ENCODE data around the gene PGAP3. TPM values are rescaled to one million over a fixed set of nuclear protein-coding genes. Genes with fewer than 3 reads are reported as not detected.

Gene PGAP3
- total RNA-seq, 1 experiment from 2014 or later: 5.9 TPM

DNA sequence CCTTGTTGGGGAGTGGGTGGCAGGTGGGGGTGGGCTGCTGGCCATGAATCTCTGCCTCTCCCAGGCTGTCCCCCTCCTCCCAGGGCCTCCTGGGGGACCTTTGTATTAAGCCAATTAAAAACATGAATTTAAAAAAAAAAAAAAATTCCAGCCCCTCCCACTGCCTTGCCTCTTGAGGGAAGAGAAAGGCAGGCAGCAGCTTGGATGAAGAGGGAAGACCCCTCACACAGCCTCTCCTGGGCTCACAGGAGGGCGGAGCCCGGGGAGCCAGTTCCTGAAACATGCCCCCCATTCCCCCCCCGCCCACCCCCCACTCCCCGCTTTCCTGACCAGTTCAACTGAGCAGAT is 24.5 kb downstream of the PGAP3 start:
- intact Hi-C loops (cut with micrococcal nuclease): no loop called here
- H3K4me2 ChIP-seq (ENCODE audit: low read length): no peak overlapping the region
- H3K9me3 ChIP-seq (ENCODE audit: low read length): no peaks in the 10 kb centered on the region
- no peaks in the 10 kb centered on the region for H4K20me1 ChIP-seq (ENCODE audit: low read length)
- DNase-seq (no peak), ATAC-seq (no peak)
- no peaks in the 10 kb centered on the region for H3K9me2 ChIP-seq (replicated peaks; ENCODE audit: low read length)
- no peaks in the 10 kb centered on the region for H3K79me2 ChIP-seq (ENCODE audit: low read length)
- H2AFZ ChIP-seq (ENCODE audit: low read length): no peak overlapping the region
- TF ChIP-seq EZH2phosphoT487 (IDR thresholded peaks at IDR 0.05; ENCODE audit: borderline replicate concordance, low read length) (no peak), EZH2 (IDR thresholded peaks at IDR 0.05; ENCODE audit: low read length, unreplicated experiment) (no peak)
- TF ChIP-seq, protein P1, sequence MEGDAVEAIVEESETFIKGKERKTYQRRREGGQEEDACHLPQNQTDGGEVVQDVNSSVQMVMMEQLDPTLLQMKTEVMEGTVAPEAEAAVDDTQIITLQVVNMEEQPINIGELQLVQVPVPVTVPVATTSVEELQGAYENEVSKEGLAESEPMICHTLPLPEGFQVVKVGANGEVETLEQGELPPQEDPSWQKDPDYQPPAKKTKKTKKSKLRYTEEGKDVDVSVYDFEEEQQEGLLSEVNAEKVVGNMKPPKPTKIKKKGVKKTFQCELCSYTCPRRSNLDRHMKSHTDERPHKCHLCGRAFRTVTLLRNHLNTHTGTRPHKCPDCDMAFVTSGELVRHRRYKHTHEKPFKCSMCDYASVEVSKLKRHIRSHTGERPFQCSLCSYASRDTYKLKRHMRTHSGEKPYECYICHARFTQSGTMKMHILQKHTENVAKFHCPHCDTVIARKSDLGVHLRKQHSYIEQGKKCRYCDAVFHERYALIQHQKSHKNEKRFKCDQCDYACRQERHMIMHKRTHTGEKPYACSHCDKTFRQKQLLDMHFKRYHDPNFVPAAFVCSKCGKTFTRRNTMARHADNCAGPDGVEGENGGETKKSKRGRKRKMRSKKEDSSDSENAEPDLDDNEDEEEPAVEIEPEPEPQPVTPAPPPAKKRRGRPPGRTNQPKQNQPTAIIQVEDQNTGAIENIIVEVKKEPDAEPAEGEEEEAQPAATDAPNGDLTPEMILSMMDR (conservative IDR thresholded peaks at IDR 0.05; ENCODE audit: low read depth, low read length): no peak
- ChIA-PET POLR2A (ENCODE audit: unreplicated experiment) (no interaction called here), CTCF (no interaction called here)
- no peaks in the 10 kb centered on the region for H3K36me3 ChIP-seq (ENCODE audit: low read depth, low read length)
- no peak overlapping the region for H3K27ac ChIP-seq (ENCODE audit: low read length)
- no peak overlapping the region for H3K4me3 ChIP-seq (ENCODE audit: low read length)
- no peak overlapping the region for H3K9ac ChIP-seq (ENCODE audit: low read length)
- no peaks in the 10 kb centered on the region for H3F3A ChIP-seq (ENCODE audit: low read length, unreplicated experiment)
- H3K27me3 ChIP-seq (ENCODE audit: low read length): no peaks in the 10 kb centered on the region
- H3K4me1 ChIP-seq (ENCODE audit: insufficient read depth, low read length): no peaks in the 10 kb centered on the region
- no TSS peak for BruUV-seq (replicated peaks)

DNA sequence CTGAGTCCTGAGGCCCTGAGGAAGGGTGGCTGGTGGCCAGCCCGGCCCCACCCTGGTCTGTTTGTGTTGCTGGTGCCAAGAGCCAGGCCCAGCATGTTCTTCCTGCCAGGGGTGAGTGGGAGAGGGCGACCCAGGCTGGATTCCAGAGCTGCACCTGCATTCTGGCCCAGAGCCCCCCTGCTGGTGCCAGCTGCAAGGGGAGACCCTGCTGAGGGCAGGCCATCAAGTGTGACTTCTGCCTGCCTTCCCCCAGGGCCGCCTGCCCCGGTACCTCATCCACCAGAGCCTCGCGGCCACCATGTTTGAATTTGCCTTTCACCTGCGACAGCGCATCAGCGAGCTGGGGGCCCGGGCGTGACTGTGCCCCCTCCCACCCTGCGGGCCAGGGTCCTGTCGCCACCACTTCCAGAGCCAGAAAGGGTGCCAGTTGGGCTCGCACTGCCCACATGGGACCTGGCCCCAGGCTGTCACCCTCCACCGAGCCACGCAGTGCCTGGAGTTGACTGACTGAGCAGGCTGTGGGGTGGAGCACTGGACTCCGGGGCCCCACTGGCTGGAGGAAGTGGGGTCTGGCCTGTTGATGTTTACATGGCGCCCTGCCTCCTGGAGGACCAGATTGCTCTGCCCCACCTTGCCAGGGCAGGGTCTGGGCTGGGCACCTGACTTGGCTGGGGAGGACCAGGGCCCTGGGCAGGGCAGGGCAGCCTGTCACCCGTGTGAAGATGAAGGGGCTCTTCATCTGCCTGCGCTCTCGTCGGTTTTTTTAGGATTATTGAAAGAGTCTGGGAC is 25.1 kb downstream of the PGAP3 start:
- H3K9ac ChIP-seq (ENCODE audit: low read length): no peak overlapping the region
- H2AFZ ChIP-seq (ENCODE audit: low read length): no peak overlapping the region
- no peaks in the 10 kb centered on the region for H3K27me3 ChIP-seq (ENCODE audit: low read length)
- no peak overlapping the region for H3K27ac ChIP-seq (ENCODE audit: low read length)
- H3F3A ChIP-seq (ENCODE audit: low read length, unreplicated experiment): no peaks in the 10 kb centered on the region
- ChIA-PET CTCF (no interaction called here), POLR2A (ENCODE audit: unreplicated experiment) (no interaction called here)
- TF ChIP-seq EZH2phosphoT487 (IDR thresholded peaks at IDR 0.05; ENCODE audit: borderline replicate concordance, low read length) (no peak), EZH2 (IDR thresholded peaks at IDR 0.05; ENCODE audit: low read length, unreplicated experiment) (no peak)
- TF ChIP-seq, protein P1 (conservative IDR thresholded peaks at IDR 0.05; ENCODE audit: low read depth, low read length): no peak
- no TSS peak for BruUV-seq (replicated peaks)
- no peak overlapping the region for H3K4me2 ChIP-seq (ENCODE audit: low read length)
- no peaks in the 10 kb centered on the region for H3K36me3 ChIP-seq (ENCODE audit: low read depth, low read length)
- H3K9me3 ChIP-seq (ENCODE audit: low read length): no peaks in the 10 kb centered on the region
- intact Hi-C loops (cut with micrococcal nuclease): no loop called here
- H3K79me2 ChIP-seq (ENCODE audit: low read length): no peaks in the 10 kb centered on the region
- H3K4me1 ChIP-seq (ENCODE audit: insufficient read depth, low read length): no peaks in the 10 kb centered on the region
- H3K9me2 ChIP-seq (replicated peaks; ENCODE audit: low read length): no peaks in the 10 kb centered on the region
- no peaks in the 10 kb centered on the region for H4K20me1 ChIP-seq (ENCODE audit: low read length)
- no peak overlapping the region for H3K4me3 ChIP-seq (ENCODE audit: low read length)
- no peak for DNase-seq
- no peak for ATAC-seq

DNA sequence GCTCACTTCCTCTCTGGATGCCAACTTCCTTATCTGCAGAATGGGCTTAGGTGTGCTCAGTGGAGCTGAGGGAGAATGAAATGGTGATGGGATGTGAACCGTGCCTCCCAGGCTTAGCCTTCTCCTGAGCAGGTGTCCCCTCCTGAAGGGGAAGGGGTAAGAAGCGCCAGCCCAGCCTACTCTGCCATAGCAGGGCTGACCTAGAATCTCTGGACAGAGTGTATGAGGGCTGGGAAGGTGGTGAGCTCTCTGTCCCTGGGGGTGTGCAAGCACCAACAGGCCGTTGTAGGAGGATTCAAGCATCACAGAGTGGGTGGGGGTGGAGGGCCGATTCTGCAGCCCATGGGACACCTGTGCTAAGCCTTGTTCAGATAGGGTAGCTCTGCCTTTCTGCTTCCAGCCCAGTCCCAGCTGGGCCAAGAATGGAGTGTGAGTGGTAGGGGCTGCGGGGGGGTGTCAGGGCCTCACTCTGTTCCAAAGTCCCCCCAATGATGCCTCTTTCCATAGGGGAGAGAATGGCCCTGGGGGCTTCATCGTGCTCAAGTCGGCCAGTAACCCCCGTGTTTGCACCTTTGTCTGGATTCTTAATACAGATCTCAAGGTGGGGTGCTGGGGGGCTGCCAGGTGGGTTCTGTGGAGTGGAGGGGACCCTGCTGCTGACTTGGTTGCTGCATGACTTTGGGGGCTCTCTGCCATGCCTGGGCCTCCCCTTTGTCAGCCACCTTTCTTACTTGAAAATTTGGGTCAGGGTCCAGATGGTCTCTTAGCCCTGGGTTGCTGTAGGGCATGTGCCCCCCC is 25.9 kb downstream of the PGAP3 start:
- Histone ChIP-seq H3K4me3 (ENCODE audit: low read length) (no peak overlapping the region), H4K20me1 (ENCODE audit: low read length) (no peaks in the 10 kb centered on the region), H3K79me2 (ENCODE audit: low read length) (no peaks in the 10 kb centered on the region), H3K4me2 (ENCODE audit: low read length) (no peak overlapping the region), H3K27me3 (ENCODE audit: low read length) (no peaks in the 10 kb centered on the region), H3K4me1 (ENCODE audit: insufficient read depth, low read length) (no peaks in the 10 kb centered on the region), H3K9me3 (ENCODE audit: low read length) (no peaks in the 10 kb centered on the region), H2AFZ (ENCODE audit: low read length) (no peak overlapping the region), H3K9ac (ENCODE audit: low read length) (no peak overlapping the region), H3K36me3 (ENCODE audit: low read depth, low read length) (no peaks in the 10 kb centered on the region), H3K27ac (ENCODE audit: low read length) (no peak overlapping the region), H3K9me2 (replicated peaks; ENCODE audit: low read length) (no peaks in the 10 kb centered on the region), H3F3A (ENCODE audit: low read length, unreplicated experiment) (no peaks in the 10 kb centered on the region)
- CTCF ChIA-PET: no interaction called here
- BruUV-seq (replicated peaks): no TSS peak
- DNase-seq: no peak
- intact Hi-C loops (cut with micrococcal nuclease): no loop called here
- TF ChIP-seq EZH2phosphoT487 (IDR thresholded peaks at IDR 0.05; ENCODE audit: borderline replicate concordance, low read length): no peak
- TF ChIP-seq EZH2 (IDR thresholded peaks at IDR 0.05; ENCODE audit: low read length, unreplicated experiment): no peak
- TF ChIP-seq, protein P1 (conservative IDR thresholded peaks at IDR 0.05; ENCODE audit: low read depth, low read length): no peak
- no peak for ATAC-seq
- POLR2A ChIA-PET (ENCODE audit: unreplicated experiment): no interaction called here

All from PC-3 (cell line).